HG03457 (cell line): ENCODE data around the gene CARS2.
"Not testable (repeated sequence)": the region's sequence is repeated elsewhere in the genome, so short reads cannot be mapped to it uniquely, and the experiment has no call there.

Experiments
- ATAC-seq: cut with Tn5 transposase; IDR thresholded peaks from one replicate; pipeline ENCODE4 v1.9.1; 2021; ENCODE audit warnings: moderate number of reproducible peaks; ENCODE audit not compliant: unreplicated experiment

Gene CARS2

DNA sequence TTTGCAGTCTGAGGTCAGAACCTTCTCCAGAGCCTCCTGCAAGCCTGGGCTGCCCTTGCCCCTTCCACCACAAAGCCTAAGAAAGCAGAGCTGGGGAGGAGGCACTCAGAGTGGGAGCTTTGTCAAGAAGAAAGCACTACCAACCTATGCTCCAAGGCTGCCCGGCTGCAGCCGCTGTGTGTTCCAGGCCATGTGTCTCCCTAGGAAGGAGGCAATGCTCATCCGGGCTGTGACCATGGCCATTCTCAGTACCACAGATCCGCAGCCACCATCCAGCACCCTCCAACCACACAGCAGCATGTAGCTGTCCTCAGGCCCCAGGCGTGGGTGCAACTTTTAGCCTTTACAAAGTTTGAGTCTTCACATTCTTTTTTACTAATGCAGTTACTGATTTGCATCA lies 22.0 kb downstream of the CARS2 start:
- ATAC-seq, result no peak

GRCh38 chr13:110683203-110683883 lies 22.6 kb downstream of the CARS2 start:
- ATAC-seq, result no peak

DNA sequence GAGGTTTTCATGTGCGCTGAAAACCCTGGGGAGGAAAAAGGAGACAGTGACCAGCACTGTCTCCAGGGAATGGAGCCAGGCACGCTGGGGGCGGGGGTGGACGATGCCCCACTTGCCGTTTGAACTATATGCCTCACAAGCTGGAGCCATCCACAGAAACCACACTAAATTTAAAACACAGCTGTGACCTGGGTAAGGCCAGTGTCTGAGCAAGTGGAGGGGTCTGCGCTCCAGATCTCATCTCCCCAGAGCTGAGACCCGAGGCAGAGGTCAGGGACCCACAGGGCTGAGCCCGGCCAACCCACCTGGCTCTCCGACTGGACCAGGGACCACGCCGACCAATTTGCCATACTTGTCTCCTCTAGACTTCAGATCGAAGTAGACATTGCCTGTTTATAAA lies 23.2 kb downstream of the CARS2 start:
- ATAC-seq, result no peak

GRCh38 chr13:110681868-110682550 lies 23.9 kb downstream of the CARS2 start:
- no peak for ATAC-seq

DNA sequence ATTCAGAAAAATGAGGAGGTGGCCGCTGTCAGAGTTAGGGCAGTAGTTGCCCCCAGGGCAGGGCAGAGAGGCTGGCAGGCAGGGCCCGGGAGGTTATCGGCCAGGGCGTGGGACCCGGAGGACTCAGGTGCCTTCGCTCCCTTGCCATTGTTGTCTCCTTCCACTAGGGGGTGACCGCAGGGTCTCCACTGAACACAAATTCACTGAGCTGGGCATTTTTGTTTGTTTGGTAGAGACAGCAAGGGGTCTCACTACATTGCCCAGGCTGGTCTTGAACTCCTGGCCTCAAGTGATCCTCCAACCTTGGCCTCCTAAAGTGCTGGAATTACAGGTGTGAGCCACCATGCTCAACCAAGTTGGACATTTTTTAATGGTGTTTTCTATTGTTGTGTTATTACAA lies 25.1 kb downstream of the CARS2 start:
- no peak for ATAC-seq

DNA sequence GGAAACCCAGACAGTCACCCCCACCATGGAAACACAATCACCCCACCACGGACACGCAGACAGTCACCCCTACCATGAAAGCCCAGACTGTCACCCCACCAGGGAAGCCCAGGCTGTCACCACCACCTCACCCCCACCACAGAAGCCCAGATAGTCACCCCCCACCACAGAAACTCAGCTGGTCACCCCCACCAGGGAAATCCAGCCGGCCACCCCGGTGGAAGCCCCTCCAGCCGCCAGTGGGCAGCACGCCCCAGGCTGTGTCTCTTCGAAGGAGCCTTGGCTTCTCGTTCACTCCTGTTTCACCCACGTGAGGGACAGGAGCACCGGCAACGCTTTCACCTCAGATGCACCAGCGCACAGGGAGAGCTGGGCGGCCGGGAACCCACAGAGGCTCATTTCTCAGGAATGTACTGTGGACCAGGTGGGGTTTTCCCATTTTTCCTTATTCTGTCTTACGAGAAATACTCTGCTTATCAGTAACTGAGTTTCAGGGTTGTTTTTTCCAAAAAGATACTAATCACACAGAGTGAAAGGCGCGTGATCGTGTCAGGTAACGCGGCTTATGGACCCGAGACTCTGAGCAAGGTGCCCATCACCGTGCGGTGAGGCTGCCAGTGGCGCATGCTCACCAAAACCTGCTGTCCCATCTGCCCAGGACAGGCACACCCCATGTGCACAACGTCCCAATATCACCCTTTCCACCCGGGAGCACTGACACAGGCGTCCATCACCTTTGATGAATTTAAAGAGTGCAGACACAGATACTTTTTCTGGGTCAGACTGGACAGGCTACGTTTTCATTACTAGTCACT lies 28.0 kb downstream of the CARS2 start:
- ATAC-seq, result no peak

- peak; percentile 70 for ATAC-seq
These were observed 29.0 kb downstream of the CARS2 start for GRCh38 chr13:110676595-110677587.

- not testable (repeated sequence) for ATAC-seq
These were observed 36.1 kb downstream of the CARS2 start for GRCh38 chr13:110669814-110670213.

- no peak for ATAC-seq
These were observed 36.9 kb downstream of the CARS2 start for GRCh38 chr13:110669036-110669435.

DNA sequence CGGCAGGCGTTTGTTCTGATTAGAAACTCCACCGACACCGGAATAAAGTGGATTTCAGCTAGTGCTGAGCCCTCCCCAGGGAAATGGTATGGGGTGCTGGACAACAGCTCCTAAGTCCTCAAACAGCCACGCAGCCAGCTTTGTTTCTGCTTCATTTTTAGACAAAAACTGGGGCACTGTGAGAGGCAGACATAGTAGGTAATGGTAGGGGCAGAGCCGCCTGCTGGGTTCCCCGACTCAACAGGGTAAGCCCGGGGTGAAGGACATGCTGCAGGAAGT lies 39.7 kb downstream of the CARS2 start:
- ATAC-seq, result no peak

DNA sequence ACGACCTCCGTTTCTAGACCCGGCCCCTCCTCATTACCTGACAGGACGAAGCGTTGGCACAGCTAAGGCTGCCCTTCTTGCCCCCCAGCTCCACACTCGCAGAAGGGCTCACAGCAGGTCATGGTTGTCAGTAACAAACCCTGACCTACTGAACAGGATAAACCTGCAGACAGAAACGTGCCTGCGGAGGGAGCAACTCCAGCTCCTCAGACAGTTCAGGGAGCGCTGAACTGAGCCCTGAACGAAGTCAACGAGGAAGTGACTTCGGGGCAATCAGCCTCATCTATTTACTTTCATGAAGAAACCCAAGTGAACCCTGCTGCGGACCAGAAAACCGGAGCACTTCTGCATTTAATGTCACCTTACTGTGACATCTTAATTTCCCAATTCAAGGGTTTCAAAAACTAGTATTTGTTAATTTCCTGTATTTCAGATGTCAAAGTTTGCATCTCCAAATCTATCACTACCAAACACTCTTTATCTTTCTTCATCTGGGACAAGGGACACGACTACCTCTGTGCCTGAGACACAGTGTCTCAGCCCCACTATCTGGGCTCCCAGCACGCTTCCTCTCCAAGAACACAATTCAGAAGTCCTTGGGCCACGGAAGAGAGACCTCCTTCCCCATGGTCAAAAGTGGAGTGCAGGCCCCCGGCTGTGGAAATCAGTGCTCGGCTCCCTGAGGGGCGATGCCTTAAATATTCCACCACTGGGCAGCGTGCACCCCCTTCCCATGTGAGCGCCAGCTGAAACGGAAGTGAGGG lies 40.2 kb downstream of the CARS2 start:
- no peak for ATAC-seq

- no peak for ATAC-seq
These were observed 41.2 kb downstream of the CARS2 start for GRCh38 chr13:110664673-110665072.

- no peak for ATAC-seq
These were observed 41.9 kb downstream of the CARS2 start for GRCh38 chr13:110664041-110664440.

- ATAC-seq, result no peak
These were observed 42.4 kb downstream of the CARS2 start for GRCh38 chr13:110663491-110663890.

- no peak for ATAC-seq
These were observed 43.0 kb downstream of the CARS2 start for GRCh38 chr13:110662777-110663443.

GRCh38 chr13:110662091-110662490 lies 43.8 kb downstream of the CARS2 start:
- ATAC-seq, result no peak

DNA sequence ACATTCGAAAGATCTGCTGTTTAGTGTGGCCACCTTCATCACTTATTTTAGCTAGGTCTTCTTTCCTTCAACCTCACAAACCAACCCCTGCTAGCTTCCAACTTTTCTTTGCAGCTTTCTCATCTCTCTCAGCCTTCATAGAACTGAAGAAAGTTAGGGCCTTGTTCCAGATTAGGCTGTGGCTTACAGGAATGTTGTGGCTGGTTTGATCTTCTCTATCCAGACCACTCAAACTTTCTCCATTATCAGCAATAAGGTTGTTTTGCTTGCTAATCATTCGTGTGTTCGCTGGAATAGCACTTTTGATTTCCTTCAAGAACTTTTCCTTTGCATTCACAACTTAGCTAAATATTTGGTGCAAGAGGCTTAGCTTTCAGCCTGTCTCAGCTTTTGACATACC lies 44.7 kb downstream of the CARS2 start:
- no peak for ATAC-seq

GRCh38 chr13:110658218-110658911 lies 47.6 kb downstream of the CARS2 start:
- peak; percentile 74 for ATAC-seq

GRCh38 chr13:110657196-110657595 lies 48.7 kb downstream of the CARS2 start:
- no peak for ATAC-seq
